ENCODE results near the gene ZNF319.

ZNF319 gene

DNA sequence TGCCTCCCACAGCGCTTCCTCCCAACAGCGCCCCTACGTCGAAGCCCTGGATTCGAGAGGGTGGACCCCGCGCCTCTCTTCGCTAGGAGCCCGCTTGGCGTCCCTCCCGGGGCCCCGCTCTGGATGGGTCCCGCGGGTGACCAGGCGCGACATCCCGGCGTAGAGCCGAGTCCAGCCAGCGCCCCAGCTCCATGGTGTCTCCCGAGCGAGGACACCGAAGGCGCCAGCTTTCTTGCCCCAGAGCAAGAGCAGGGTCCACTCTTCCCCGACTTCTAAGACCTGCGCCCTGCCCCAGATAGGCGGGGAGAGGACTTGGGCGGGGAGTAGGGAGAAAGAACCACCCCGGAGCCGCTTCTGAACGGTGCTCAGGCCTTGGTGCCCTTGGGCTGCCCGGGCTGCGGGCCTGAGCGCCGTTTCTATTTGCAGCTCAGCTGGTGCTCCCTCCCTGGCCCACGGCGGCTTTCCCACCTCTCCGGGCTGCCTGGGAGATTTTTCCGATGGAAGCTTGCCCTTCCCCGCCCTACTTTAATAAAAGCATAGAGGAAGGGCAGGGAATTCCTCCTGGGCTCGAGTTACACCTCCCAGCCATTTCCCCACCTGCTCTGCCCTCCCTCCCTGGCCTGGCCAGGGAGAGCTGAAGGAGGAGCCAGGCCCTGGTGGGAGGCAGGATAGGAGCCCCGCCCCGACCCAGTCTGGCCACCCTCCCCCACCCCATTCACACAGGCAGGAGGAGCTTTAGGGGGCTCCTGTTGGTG lies 26.9 kb upstream of the ZNF319 start:
- no peak for TF ChIP-seq CTCF (conservative IDR thresholded peaks at IDR 0.05; ENCODE audit: low read depth)
- POLR2A ChIA-PET (ENCODE audit: low non-redundant PET) = interaction anchor here (1.5 kb wide), 1 partner anchor 102 kb away, joined by 3 read pairs; the partner anchor contains the start of gene CFAP20

GRCh38 chr16:58026705-58027160 lies 26.3 kb upstream of the ZNF319 start:
- TF ChIP-seq CTCF (conservative IDR thresholded peaks at IDR 0.05; ENCODE audit: low read depth) = no peak
- ChIA-PET CTCF (interaction anchor here (0.6 to 1.9 kb wide), 6 partner anchors 9 to 280 kb away, joined by 3 to 5 read pairs (median 4); partner anchors contain the start of gene CFAP20), POLR2A (ENCODE audit: low non-redundant PET) (interaction anchor here (1.5 kb wide), 1 partner anchor 103 kb away, joined by 3 read pairs; the partner anchor contains the start of gene CFAP20)
- peak overlapping the region; percentile 81 for H3K27ac ChIP-seq
- no peak for DNase-seq (ENCODE audit: low spot score)

More for the DNA sequence above, 26.9 kb upstream of the ZNF319 start:
- CTCF ChIA-PET = interaction anchor here (0.6 to 1.9 kb wide), 4 partner anchors 9 to 309 kb away, joined by 3 to 5 read pairs (median 3); no protein-coding TSS in a partner anchor
- H3K27ac ChIP-seq = peak overlapping the region; percentile 81
- DNase-seq (ENCODE audit: low spot score) = peak; percentile 70

DNA sequence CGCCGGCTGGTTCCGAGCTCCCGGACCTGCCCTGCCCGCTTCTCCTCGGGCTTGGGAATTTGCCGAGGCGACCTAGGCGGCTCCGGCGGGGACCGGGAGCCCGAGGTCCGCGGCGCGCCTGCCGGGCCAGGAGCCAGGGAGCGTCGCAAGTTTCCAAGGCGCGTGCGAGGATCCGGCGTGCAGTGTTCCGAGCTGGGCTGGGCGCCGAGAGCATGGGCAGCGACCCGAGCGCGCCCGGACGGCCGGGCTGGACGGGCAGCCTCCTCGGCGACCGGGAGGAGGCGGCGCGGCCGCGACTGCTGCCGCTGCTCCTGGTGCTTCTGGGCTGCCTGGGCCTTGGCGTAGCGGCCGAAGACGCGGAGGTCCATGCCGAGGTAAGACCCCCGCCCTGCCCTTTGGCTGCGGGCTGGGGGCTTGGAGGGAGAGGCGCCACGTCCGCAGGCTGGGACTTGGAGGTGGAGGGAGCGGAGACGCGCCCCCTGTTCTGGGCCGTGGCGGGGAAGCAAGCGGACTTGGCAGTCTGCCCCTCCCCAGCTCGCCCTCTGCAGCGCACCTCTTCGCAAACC lies 25.8 kb upstream of the ZNF319 start:
- DNase-seq (ENCODE audit: low spot score) = peak; percentile 45
- peak overlapping the region; percentile 81 for H3K27ac ChIP-seq
- ChIA-PET POLR2A (ENCODE audit: low non-redundant PET) (no interaction called here), CTCF (interaction anchor here (0.6 to 1.9 kb wide), 6 partner anchors 9 to 281 kb away, joined by 3 to 5 read pairs (median 4); partner anchors contain the start of gene CFAP20)
- TF ChIP-seq CTCF (conservative IDR thresholded peaks at IDR 0.05; ENCODE audit: low read depth) = no peak

- DNase-seq (ENCODE audit: low spot score) = peak; percentile 68
- POLR2A ChIA-PET (ENCODE audit: low non-redundant PET) = no interaction called here
- TF ChIP-seq CTCF (conservative IDR thresholded peaks at IDR 0.05; ENCODE audit: low read depth) = no peak
- peak within 1 kb of the TSS; percentile 81 for H3K27ac ChIP-seq
- CTCF ChIA-PET = interaction anchor here (1.1 to 1.9 kb wide), 4 partner anchors 11 to 102 kb away, joined by 3 to 5 read pairs (median 4); no protein-coding TSS in a partner anchor
These were observed 25.1 kb upstream of the ZNF319 start, which contains the start of gene MMP15 for GRCh38 chr16:58025351-58026138. TSS of gene MMP15 (plus strand) at chr16:58025754. CDS start at chr16:58026351, 597 bp downstream.

DNA sequence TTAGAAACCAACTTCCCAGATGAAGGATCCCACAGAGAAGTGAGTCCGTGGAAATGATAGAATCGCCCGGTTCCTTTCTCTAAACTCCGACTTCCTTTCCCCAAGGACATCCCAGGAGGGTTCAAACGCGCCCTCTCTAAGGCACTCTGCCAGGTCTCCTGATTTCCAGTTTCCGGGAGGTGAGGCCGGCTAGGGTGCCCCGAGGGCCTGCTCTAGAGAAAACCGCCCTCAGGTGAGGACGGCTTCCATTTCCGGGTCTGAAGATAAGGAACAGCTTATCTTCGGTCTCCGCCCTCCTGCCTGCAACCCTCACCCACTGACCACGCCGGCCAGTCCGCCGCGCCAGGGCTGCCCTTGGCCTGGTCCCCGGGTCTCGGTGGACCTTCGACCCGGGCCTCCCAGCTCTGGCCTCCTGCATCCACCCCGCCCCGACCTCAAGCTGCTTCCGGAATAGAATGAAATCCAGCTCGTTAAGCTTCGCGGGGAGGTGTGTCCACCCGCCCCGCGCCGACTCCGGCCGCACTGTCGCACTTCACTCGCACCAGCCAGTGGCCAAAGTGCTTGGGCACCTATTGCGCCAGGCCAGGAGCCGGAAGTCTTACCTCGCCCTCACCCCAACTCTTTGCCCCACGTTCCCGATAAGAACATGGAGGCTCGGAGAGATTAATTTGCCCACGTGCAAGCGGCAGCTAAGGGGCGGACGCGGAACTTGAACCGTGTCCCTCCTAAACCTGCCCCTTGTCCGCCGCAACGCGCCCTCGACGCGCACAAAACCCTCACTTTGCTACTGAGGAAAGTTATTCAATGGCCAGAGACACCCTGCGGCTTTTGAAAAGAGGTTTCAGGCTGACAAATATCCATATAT lies 24.2 kb upstream of the ZNF319 start:
- H3K27ac ChIP-seq = peak overlapping the region; percentile 81; the same call in 1 of the 2 replicates
- POLR2A ChIA-PET (ENCODE audit: low non-redundant PET) = interaction anchor here (0.7 kb wide), 1 partner anchor 161 kb away, joined by 5 read pairs; no protein-coding TSS in a partner anchor
- DNase-seq (ENCODE audit: low spot score) = no peak
- CTCF ChIA-PET = interaction anchor here (1.1 to 1.8 kb wide), 2 partner anchors 20 to 97 kb away, joined by 3 to 11 read pairs; no protein-coding TSS in a partner anchor
- TF ChIP-seq CTCF (conservative IDR thresholded peaks at IDR 0.05; ENCODE audit: low read depth) = no peak
